H1 (cell line): ENCODE data around the gene GAGE12J. TPM values are rescaled to one million over a fixed set of nuclear protein-coding genes. Genes with fewer than 3 reads are reported as not detected.

Experiments
- CTCF ChIA-PET: fragments of 300-600 bp; sonication (Branson Sonifier 250); formaldehyde crosslinking; loops from one replicate; lab custom pipeline; 2021; ENCODE audit not compliant: partially characterized antibody; lab: Charles Lee
- POLR2A ChIA-PET: fragments of 300-600 bp; sonication (Branson Sonifier 250); formaldehyde crosslinking; loops from one replicate; lab custom pipeline; 2021; ENCODE audit warnings: inconsistent platforms; ENCODE audit not compliant: partially characterized antibody; lab: Charles Lee
- DNase-seq, 2 experiments: peaks; one replicate each; pipeline versions ENCODE4 v3.0.0 to v3.0.0-alpha.2; 2010 to 2022; ENCODE audit warnings: low spot score in 2 of 2, low read depth in 1 of 2, mixed read lengths in 1 of 2
- FAIRE-seq: peaks from 2 replicates; lab custom pipeline; 2011; peaks lifted over from hg19 to GRCh38; lab: Jason Lieb, UNC
- H2AFZ ChIP-seq: 2 replicates; pipeline ENCODE4 v1.8.1; 2012; ENCODE audit warnings: low read length, inconsistent platforms
- H2AK5ac ChIP-seq: 2 replicates; pipeline ENCODE4 v1.6.1; 2013; ENCODE audit warnings: low read depth, low read length
- H2BK120ac ChIP-seq: replicated peaks from 2 replicates; pipeline ENCODE3; 2013; ENCODE audit warnings: low read depth, low read length, inconsistent platforms
- H2BK12ac ChIP-seq: 2 replicates; pipeline ENCODE4 v1.6.1; 2013; ENCODE audit warnings: low read depth, low read length
- H2BK15ac ChIP-seq: 2 replicates; pipeline ENCODE4 v1.6.1; 2013; ENCODE audit warnings: low read length
- H2BK20ac ChIP-seq: 2 replicates; pipeline ENCODE4 v1.6.1; 2013; ENCODE audit warnings: low read length
- H2BK5ac ChIP-seq: 2 replicates; pipeline ENCODE4 v1.6.1; 2013; ENCODE audit warnings: low read depth, low read length
- H3K14ac ChIP-seq: 2 replicates; pipeline ENCODE4 v1.6.1; 2013; ENCODE audit warnings: inconsistent platforms; ENCODE audit not compliant: insufficient read length
- H3K18ac ChIP-seq: 2 replicates; pipeline ENCODE4 v1.6.1; 2013; ENCODE audit warnings: low read length; ENCODE audit errors: extremely low read depth
- H3K23ac ChIP-seq: 2 replicates; pipeline ENCODE4 v1.6.1; 2013; ENCODE audit warnings: inconsistent platforms; ENCODE audit not compliant: insufficient read length
- H3K23me2 ChIP-seq: 2 replicates; pipeline ENCODE4 v1.6.1; 2013; ENCODE audit warnings: low read depth, low read length
- H3K27ac ChIP-seq: 2 replicates; pipeline ENCODE4 v1.6.1; 2011; ENCODE audit warnings: low read depth, low read length, inconsistent platforms
- H3K27me3 ChIP-seq, 4 experiments: replicated peaks in 1 of 4; 1 replicate in 1 of 4; 2 replicates in 3 of 4; pipeline versions ENCODE4 v1.6.1 to v1.8.1; 2011 to 2013; ENCODE audit warnings: low read length in 3 of 4, mild to moderate bottlenecking in 3 of 4, inconsistent platforms in 2 of 4, mixed read lengths in 2 of 4, moderate library complexity in 1 of 4; ENCODE audit not compliant: control insufficient read depth in 3 of 4, insufficient read depth in 3 of 4; ENCODE audit errors: extremely low read depth in 1 of 4
- H3K36me3 ChIP-seq, 4 experiments: 2 replicates each; pipeline versions ENCODE4 v1.6.1 to v1.8.1; 2011 to 2013; ENCODE audit warnings: mild to moderate bottlenecking in 4 of 4, low read length in 3 of 4, moderate library complexity in 2 of 4, control low read depth in 1 of 4, inconsistent platforms in 1 of 4; ENCODE audit not compliant: insufficient read depth in 4 of 4, control insufficient read depth in 2 of 4
- H3K4ac ChIP-seq: replicated peaks from 2 replicates; pipeline ENCODE3; 2013; ENCODE audit warnings: low read length, low read depth, mixed read lengths, inconsistent platforms; ENCODE audit not compliant: insufficient read length
- H3K4me1 ChIP-seq, 4 experiments: replicated peaks in 1 of 4; 1 replicate in 1 of 4; 2 replicates in 3 of 4; pipeline versions ENCODE4 v1.6.1 to v1.8.1; 2011 to 2013; ENCODE audit warnings: low read length in 3 of 4, inconsistent platforms in 2 of 4, mixed read lengths in 1 of 4; ENCODE audit not compliant: insufficient read depth in 4 of 4, control insufficient read depth in 3 of 4
- H3K4me2 ChIP-seq, 2 experiments: 2 replicates each; pipeline versions ENCODE4 v1.6.1 to v1.8.1; 2011 to 2013; ENCODE audit warnings: low read depth in 2 of 2, low read length in 2 of 2, control low read depth in 1 of 2, inconsistent platforms in 1 of 2, mild to moderate bottlenecking in 1 of 2; ENCODE audit not compliant: insufficient read depth in 1 of 2
- H3K4me3 ChIP-seq, 4 experiments: fragments of 200-600, 300-600 bp in 1 of 4; sonication (generic), shearing (Covaris generic), sonication (Bioruptor Twin) in 1 of 4; 2 replicates each; pipeline versions ENCODE4 v1.5.1 to v1.8.1; 2011 to 2016; ENCODE audit warnings: low read length in 4 of 4, low read depth in 3 of 4, control low read depth in 2 of 4, inconsistent platforms in 2 of 4, mild to moderate bottlenecking in 2 of 4, mixed read lengths in 1 of 4, moderate library complexity in 1 of 4; ENCODE audit not compliant: insufficient read depth in 2 of 4; ENCODE audit errors: extremely low read depth in 1 of 4
- H3K56ac ChIP-seq: replicated peaks from 2 replicates; pipeline ENCODE3; 2013; ENCODE audit warnings: low read depth, mild to moderate bottlenecking, mixed read lengths, low read length, inconsistent platforms; ENCODE audit not compliant: insufficient read length
- H3K79me1 ChIP-seq: 2 replicates; pipeline ENCODE4 v1.6.1; 2013; ENCODE audit warnings: low read depth, low read length, control low read depth
- H3K79me2 ChIP-seq, 2 experiments: 2 replicates each; pipeline versions ENCODE4 v1.6.1 to v1.8.1; 2012 to 2013; ENCODE audit warnings: low read length in 2 of 2, mild to moderate bottlenecking in 2 of 2, inconsistent platforms in 1 of 2; ENCODE audit not compliant: insufficient read depth in 2 of 2, control insufficient read depth in 1 of 2
- H3K9ac ChIP-seq, 4 experiments: replicated peaks in 1 of 4; 1 replicate in 1 of 4; 2 replicates in 3 of 4; pipeline versions ENCODE4 v1.6.1 to v1.8.1; 2011 to 2013; ENCODE audit warnings: low read depth in 3 of 4, low read length in 3 of 4, control low read depth in 2 of 4, mild to moderate bottlenecking in 2 of 4, moderate library complexity in 2 of 4, inconsistent platforms in 1 of 4; ENCODE audit errors: extremely low read depth in 1 of 4
- H3K9me3 ChIP-seq, 2 experiments: 2 replicates each; pipeline versions ENCODE4 v1.6.1 to v1.8.1; 2012 to 2013; ENCODE audit warnings: mild to moderate bottlenecking in 2 of 2, moderate library complexity in 2 of 2, control low read depth in 1 of 2, inconsistent platforms in 1 of 2, low read depth in 1 of 2, low read length in 1 of 2, mixed read lengths in 1 of 2; ENCODE audit not compliant: insufficient read depth in 2 of 2
- H4K20me1 ChIP-seq, 2 experiments: replicated peaks in 1 of 2; 2 replicates each; pipeline versions ENCODE3 to v1.8.1; 2011 to 2013; ENCODE audit warnings: inconsistent platforms in 2 of 2, low read length in 2 of 2, mild to moderate bottlenecking in 1 of 2; ENCODE audit not compliant: insufficient read depth in 2 of 2, control insufficient read depth in 1 of 2
- H4K5ac ChIP-seq: 2 replicates; pipeline ENCODE4 v1.6.1; 2013; ENCODE audit warnings: low read length, low read depth, mixed read lengths, inconsistent platforms; ENCODE audit not compliant: insufficient read length
- H4K8ac ChIP-seq: 2 replicates; pipeline ENCODE4 v1.8.0; 2013; ENCODE audit warnings: mild to moderate bottlenecking, moderate library complexity, low read length, inconsistent platforms; ENCODE audit not compliant: insufficient read depth; ENCODE audit errors: extremely low read depth
- H4K91ac ChIP-seq: replicated peaks from 2 replicates; pipeline ENCODE3; 2013; ENCODE audit warnings: low read length, mixed read lengths, inconsistent platforms; ENCODE audit not compliant: insufficient read length
- CBX8 ChIP-seq: fragments of 300-800, 300-1000 bp; sonication (generic); IDR thresholded peaks from 2 replicates; pipeline ENCODE4 v1.7.1; 2016; ENCODE audit warnings: low read depth, low read length, borderline replicate concordance
- RBBP5 ChIP-seq: IDR thresholded peaks from 2 replicates; pipeline ENCODE4 v1.7.1; 2012; ENCODE audit warnings: low read depth, mild to moderate bottlenecking, inconsistent platforms, low read length, moderate library complexity, borderline replicate concordance
- WGBS, 2 experiments: shearing (Covaris generic) in 1 of 2; methylation state at CpG; one replicate each; pipeline versions ENCODE4 v1.1.6 to v1.1.7; 2013 to 2015; ENCODE audit warnings: low lambda C conversion rate in 2 of 2, mixed read lengths in 2 of 2, inconsistent platforms in 1 of 2, low coverage in 1 of 2, missing lambda C conversion rate in 1 of 2; ENCODE audit not compliant: insufficient replicate concordance in 2 of 2, insufficient coverage in 1 of 2, insufficient read length in 1 of 2; ENCODE audit errors: extremely low coverage in 1 of 2, missing lambda C conversion rate in 1 of 2; 5-methylcytosine and 5-hydroxymethylcytosine counted together
- polyA plus RNA-seq, 7 experiments: library from polyadenylated mRNA; depleted of rRNA in 3 of 7; stranded (reverse) in 5 of 7; unstranded in 2 of 7; fragments of >200 nt in 5 of 7; fragments of 200-250 nt in 2 of 7; gene quantifications; 1 replicate in 5 of 7; 2 replicates in 1 of 7; 4 replicates in 1 of 7; pipeline versions ENCODE4 v1.2.1 to v1.2.3, GENCODE V29; 2011 to 2013; ENCODE audit warnings: missing spikeins in 2 of 7, mixed read lengths in 2 of 7
- total RNA-seq: library from RNA; stranded (reverse); fragmentation: NEBNext Ultra II Directional; extraction: Animal tissue kit (Norgen Biotek cat#: 25700); gene quantifications from 2 replicates; pipeline ENCODE4 v1.2.1, GENCODE V29; 2021

The GAGE12J gene
- total and polyA plus RNA-seq, 2 of the 8 experiments (the other 6 are each of a cell fraction or from before 2014, with no cell fraction given) = not detected

GRCh38 chrX:49310371-49310770 lies 11.5 kb upstream of the GAGE12J start:
- FAIRE-seq = no peak
- CTCF ChIA-PET = interaction anchor here (1.4 kb wide), 1 partner anchor 19 kb away, joined by 5 read pairs; no protein-coding TSS in a partner anchor
- Histone ChIP-seq H3K4me1 (peaks cover 4 to 22% (median 13%) of the 10 kb centered on the region in 4 experiments), H3K4me2 (peak overlapping the region; percentile 51 to 80), H4K91ac (no peak overlapping the region), H4K8ac (no peak overlapping the region), H3K4ac (no peak overlapping the region), H2BK120ac (no peak overlapping the region), H3K23me2 (no peaks in the 10 kb centered on the region; the same call in 1 of the 2 replicates), H2AK5ac (no peak overlapping the region), H3K23ac (no peak overlapping the region), H2AFZ (no peak overlapping the region), H4K5ac (no peak overlapping the region), H3K14ac (no peak overlapping the region), H3K56ac (no peak overlapping the region), H3K27me3 (no peaks in the 10 kb centered on the region), H2BK5ac (no peak overlapping the region), H3K36me3 (no peaks in the 10 kb centered on the region), H2BK12ac (no peak overlapping the region), H3K79me2 (no peaks in the 10 kb centered on the region), H2BK20ac (no peak overlapping the region), H3K4me3 (peak overlapping the region in 2 of 4 experiments; percentile 3 to 52; a peak in 2 of 8 replicates), H3K9ac (no peak overlapping the region), H3K18ac (no peak overlapping the region; the same call in 1 of the 2 replicates), H3K9me3 (no peaks in the 10 kb centered on the region), H4K20me1 (no peaks in the 10 kb centered on the region), H3K27ac (peak overlapping the region; percentile 52; the same call in 1 of the 2 replicates), H3K79me1 (no peaks in the 10 kb centered on the region), H2BK15ac (no peak overlapping the region)
- POLR2A ChIA-PET = interaction anchor here (2.0 kb wide), 1 partner anchor 41 kb away, joined by 5 read pairs; no protein-coding TSS in a partner anchor
- DNase-seq = no peak
- WGBS, 2 experiments = 23% methylated on average over 13 of the region's 18 CpGs; no CpG with 5 or more reads in 1 of the 2 experiments
- TF ChIP-seq RBBP5 = no peak
- TF ChIP-seq CBX8 = no peak
